ENCODE measurements around the gene PDXP. TPM values are rescaled to one million over a fixed set of nuclear protein-coding genes. Genes with fewer than 3 reads are reported as not detected.

Gene PDXP
- total RNA-seq, 1 experiment from 2014 or later: 10.9 TPM

DNA sequence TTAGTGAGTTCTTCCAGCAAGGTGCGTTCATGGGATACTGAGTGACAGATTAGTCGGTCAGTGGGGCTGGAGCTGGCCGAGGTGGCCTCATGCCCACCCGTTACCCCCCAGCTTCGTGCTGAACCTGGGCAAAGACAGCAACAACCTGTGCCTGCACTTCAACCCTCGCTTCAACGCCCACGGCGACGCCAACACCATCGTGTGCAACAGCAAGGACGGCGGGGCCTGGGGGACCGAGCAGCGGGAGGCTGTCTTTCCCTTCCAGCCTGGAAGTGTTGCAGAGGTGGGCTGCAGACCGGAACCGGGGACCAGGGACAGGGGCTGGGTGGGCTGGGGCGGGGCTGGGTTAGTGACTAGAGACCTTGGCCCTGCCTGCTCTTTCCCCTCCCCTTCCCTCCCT, 19.8 kb downstream of the PDXP start:
- Histone ChIP-seq H3K9me2 (ENCODE audit: insufficient read depth) (no peaks in the 10 kb centered on the region), H3F3A (ENCODE audit: insufficient read depth, low read depth) (peaks cover 47% of the 10 kb centered on the region), H3K4me2 (no peak overlapping the region), H3K79me2 (ENCODE audit: low read depth) (no peaks in the 10 kb centered on the region), H3K4me1 (replicated peaks; ENCODE audit: insufficient read depth) (peaks cover 56% of the 10 kb centered on the region), H2AFZ (no peak overlapping the region), H4K20me1 (ENCODE audit: insufficient read depth) (no peaks in the 10 kb centered on the region), H3K27me3 (ENCODE audit: insufficient read depth, low read depth) (no peaks in the 10 kb centered on the region), H3K4me3 (no peak overlapping the region), H3K9me3 (ENCODE audit: insufficient read depth, low read depth) (no peaks in the 10 kb centered on the region), H3K27ac (no peak overlapping the region), H3K36me3 (ENCODE audit: low read depth) (no peaks in the 10 kb centered on the region)
- intact Hi-C loops (cut with micrococcal nuclease; ENCODE audit: unreplicated experiment): loop anchor here (10.0 kb wide), 1 partner anchor 134 kb away; no protein-coding TSS in a partner anchor
- BruUV-seq (replicated peaks): no TSS peak
- ChIA-PET POLR2A (ENCODE audit: unreplicated experiment) (no interaction called here), CTCF (no interaction called here)
- DNase-seq: no peak
- TF ChIP-seq, protein P1, sequence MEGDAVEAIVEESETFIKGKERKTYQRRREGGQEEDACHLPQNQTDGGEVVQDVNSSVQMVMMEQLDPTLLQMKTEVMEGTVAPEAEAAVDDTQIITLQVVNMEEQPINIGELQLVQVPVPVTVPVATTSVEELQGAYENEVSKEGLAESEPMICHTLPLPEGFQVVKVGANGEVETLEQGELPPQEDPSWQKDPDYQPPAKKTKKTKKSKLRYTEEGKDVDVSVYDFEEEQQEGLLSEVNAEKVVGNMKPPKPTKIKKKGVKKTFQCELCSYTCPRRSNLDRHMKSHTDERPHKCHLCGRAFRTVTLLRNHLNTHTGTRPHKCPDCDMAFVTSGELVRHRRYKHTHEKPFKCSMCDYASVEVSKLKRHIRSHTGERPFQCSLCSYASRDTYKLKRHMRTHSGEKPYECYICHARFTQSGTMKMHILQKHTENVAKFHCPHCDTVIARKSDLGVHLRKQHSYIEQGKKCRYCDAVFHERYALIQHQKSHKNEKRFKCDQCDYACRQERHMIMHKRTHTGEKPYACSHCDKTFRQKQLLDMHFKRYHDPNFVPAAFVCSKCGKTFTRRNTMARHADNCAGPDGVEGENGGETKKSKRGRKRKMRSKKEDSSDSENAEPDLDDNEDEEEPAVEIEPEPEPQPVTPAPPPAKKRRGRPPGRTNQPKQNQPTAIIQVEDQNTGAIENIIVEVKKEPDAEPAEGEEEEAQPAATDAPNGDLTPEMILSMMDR (conservative IDR thresholded peaks at IDR 0.05): no peak
- no peak for TF ChIP-seq EZH2 (IDR thresholded peaks at IDR 0.05; ENCODE audit: low read depth)

DNA sequence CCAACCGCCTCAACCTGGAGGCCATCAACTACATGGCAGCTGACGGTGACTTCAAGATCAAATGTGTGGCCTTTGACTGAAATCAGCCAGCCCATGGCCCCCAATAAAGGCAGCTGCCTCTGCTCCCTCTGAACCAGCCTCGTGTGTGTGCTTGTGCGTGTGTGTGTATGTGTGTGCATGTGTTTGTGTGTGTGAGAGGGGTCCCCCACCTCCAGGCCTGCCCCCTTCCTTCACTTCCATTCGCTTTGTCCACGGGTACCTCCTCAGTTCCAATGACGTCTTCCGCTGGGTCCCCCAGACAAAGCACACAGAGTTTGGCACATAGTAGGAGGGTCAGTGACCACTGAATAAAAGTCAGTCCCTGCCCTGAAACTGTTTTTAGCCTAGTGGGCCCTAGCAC, 21.1 kb downstream of the PDXP start:
- H3K27me3 ChIP-seq (ENCODE audit: insufficient read depth, low read depth): no peaks in the 10 kb centered on the region
- no peak overlapping the region for H2AFZ ChIP-seq
- H3K9me2 ChIP-seq (ENCODE audit: insufficient read depth): no peaks in the 10 kb centered on the region
- no peak overlapping the region for H3K4me3 ChIP-seq
- intact Hi-C loops (cut with micrococcal nuclease; ENCODE audit: unreplicated experiment): loop anchor here (2.0 to 10.0 kb wide), 3 partner anchors 17 to 135 kb away; partner anchors contain the start of genes PDXP and TRIOBP
- H3K4me2 ChIP-seq: no peak overlapping the region
- no peaks in the 10 kb centered on the region for H3K9me3 ChIP-seq (ENCODE audit: insufficient read depth, low read depth)
- H4K20me1 ChIP-seq (ENCODE audit: insufficient read depth): no peaks in the 10 kb centered on the region
- H3K4me1 ChIP-seq (replicated peaks; ENCODE audit: insufficient read depth): peaks cover 45% of the 10 kb centered on the region
- POLR2A ChIA-PET (ENCODE audit: unreplicated experiment): no interaction called here
- H3K27ac ChIP-seq: no peak overlapping the region
- H3K79me2 ChIP-seq (ENCODE audit: low read depth): no peaks in the 10 kb centered on the region
- H3K36me3 ChIP-seq (ENCODE audit: low read depth): no peaks in the 10 kb centered on the region
- BruUV-seq (replicated peaks): no TSS peak
- no peak for DNase-seq
- TF ChIP-seq, protein P1 (conservative IDR thresholded peaks at IDR 0.05): no peak
- TF ChIP-seq EZH2 (IDR thresholded peaks at IDR 0.05; ENCODE audit: low read depth): no peak
- peaks cover 46% of the 10 kb centered on the region for H3F3A ChIP-seq (ENCODE audit: insufficient read depth, low read depth)
- CTCF ChIA-PET: no interaction called here

DNA sequence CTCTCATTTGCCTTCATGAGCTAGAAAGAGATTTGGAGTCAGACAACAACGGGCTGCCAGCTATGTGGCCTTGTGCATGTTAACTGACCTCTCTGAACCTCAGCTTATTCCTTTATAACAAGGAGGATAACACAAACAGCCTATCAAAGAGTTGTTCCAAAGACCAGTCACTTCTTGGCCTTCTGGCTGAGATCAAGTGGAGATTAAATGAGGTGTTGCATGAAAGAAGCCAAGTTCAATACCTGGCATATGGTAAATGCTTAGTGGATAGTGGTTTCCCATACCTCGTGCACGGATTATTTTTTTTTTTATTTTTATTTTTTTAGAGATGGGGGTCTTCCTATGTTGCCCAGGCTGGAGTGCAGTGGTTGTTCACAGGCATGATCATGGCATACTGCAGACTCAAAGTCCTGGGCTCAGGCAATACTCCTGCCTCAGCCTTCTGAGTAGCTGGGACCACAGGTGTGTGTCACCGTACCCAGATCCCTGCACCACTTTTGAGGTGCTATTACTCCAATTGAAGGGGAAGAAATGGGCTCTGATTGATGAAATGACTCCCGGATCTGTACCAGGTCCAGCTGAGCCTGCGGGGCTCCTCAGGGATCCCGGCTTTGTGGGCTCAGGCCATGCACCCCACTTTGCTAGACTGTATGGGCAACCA, 21.8 kb downstream of the PDXP start:
- Histone ChIP-seq H3K36me3 (ENCODE audit: low read depth) (no peaks in the 10 kb centered on the region), H3K9me2 (ENCODE audit: insufficient read depth) (no peaks in the 10 kb centered on the region), H3K27ac (no peak overlapping the region), H3K4me3 (no peak overlapping the region), H3K27me3 (ENCODE audit: insufficient read depth, low read depth) (no peaks in the 10 kb centered on the region), H3K4me1 (replicated peaks; ENCODE audit: insufficient read depth) (peaks cover 45% of the 10 kb centered on the region), H2AFZ (no peak overlapping the region), H3K9me3 (ENCODE audit: insufficient read depth, low read depth) (no peaks in the 10 kb centered on the region), H4K20me1 (ENCODE audit: insufficient read depth) (no peaks in the 10 kb centered on the region), H3K4me2 (no peak overlapping the region), H3F3A (ENCODE audit: insufficient read depth, low read depth) (peaks cover 46% of the 10 kb centered on the region), H3K79me2 (ENCODE audit: low read depth) (no peaks in the 10 kb centered on the region)
- no peak for DNase-seq
- ChIA-PET CTCF (interaction anchor here (0.6 to 1.6 kb wide), 2 partner anchors 22 to 37 kb away, joined by 3 to 32 read pairs; partner anchors contain the start of gene PDXP), POLR2A (ENCODE audit: unreplicated experiment) (interaction anchor here (0.6 kb wide), 1 partner anchor 81 kb away, joined by 3 read pairs; no protein-coding TSS in a partner anchor)
- BruUV-seq (replicated peaks): no TSS peak
- no peak for TF ChIP-seq EZH2 (IDR thresholded peaks at IDR 0.05; ENCODE audit: low read depth)
- TF ChIP-seq, protein P1 (conservative IDR thresholded peaks at IDR 0.05): no peak
- intact Hi-C loops (cut with micrococcal nuclease; ENCODE audit: unreplicated experiment): loop anchor here (2.0 kb wide), 2 partner anchors 16 to 22 kb away; partner anchors contain the start of genes PDXP and TRIOBP

Data from PC-9 (cell line).